NCI-H82 treated with DMSO at 0.1 percent for 48 hours (cell line): Measurements from ENCODE around the gene F12.
A peak's percentile ranks its signal among the peaks of the same experiment; 100 is the strongest.
"Not testable (repeated sequence)": the region's sequence is repeated elsewhere in the genome, so short reads cannot be mapped to it uniquely, and the experiment has no call there.

ENCODE experiments used
- DNase-seq: peaks from one replicate; lab custom pipeline; 2025; ENCODE audit not compliant: unreplicated experiment; lab: John Stamatoyannopoulos, UW

F12 gene

GRCh38 chr5:177370488-177371119, 38.8 kb downstream of the F12 start:
- peak; percentile 57 for DNase-seq

- DNase-seq: no peak
These were observed 39.5 kb downstream of the F12 start for GRCh38 chr5:177369645-177370440.

GRCh38 chr5:177368869-177369644, 40.3 kb downstream of the F12 start:
- no peak for DNase-seq

GRCh38 chr5:177367981-177368868, 41.1 kb downstream of the F12 start:
- no peak for DNase-seq

GRCh38 chr5:177367323-177367848, 42.0 kb downstream of the F12 start:
- no peak for DNase-seq

- DNase-seq: peak; percentile 86
These were observed 42.6 kb downstream of the F12 start for GRCh38 chr5:177366528-177367322.

- DNase-seq: no peak
These were observed 43.4 kb downstream of the F12 start for GRCh38 chr5:177365845-177366527.

GRCh38 chr5:177364159-177364962, 45.0 kb downstream of the F12 start:
- DNase-seq: no peak

- DNase-seq: no peak
These were observed 45.8 kb downstream of the F12 start for GRCh38 chr5:177363565-177363964.

- peak; percentile 14 for DNase-seq
These were observed 46.5 kb downstream of the F12 start for GRCh38 chr5:177362610-177363507.

- DNase-seq: no peak
These were observed 47.1 kb downstream of the F12 start for GRCh38 chr5:177362292-177362609.

GRCh38 chr5:177361418-177362291, 47.7 kb downstream of the F12 start:
- no peak for DNase-seq

GRCh38 chr5:177360740-177361139, 48.6 kb downstream of the F12 start:
- not testable (repeated sequence) for DNase-seq

- no peak for DNase-seq
These were observed 49.5 kb downstream of the F12 start for GRCh38 chr5:177359860-177360259.

GRCh38 chr5:177359451-177359851, 49.9 kb downstream of the F12 start:
- no peak for DNase-seq

GRCh38 chr5:177358370-177358819, 51.0 kb downstream of the F12 start:
- no peak for DNase-seq
